HG03575 (cell line): ENCODE measurements around the gene CCRL2.
"Not testable (repeated sequence)": the region's sequence is repeated elsewhere in the genome, so short reads cannot be mapped to it uniquely, and the experiment has no call there.

ENCODE experiments used
- ATAC-seq: cut with Tn5 transposase; IDR thresholded peaks from one replicate; pipeline ENCODE4 v1.9.1; 2021; ENCODE audit not compliant: unreplicated experiment, insufficient number of reproducible peaks, low FRiP score; ENCODE audit errors: extremely low read depth

The CCRL2 gene

DNA sequence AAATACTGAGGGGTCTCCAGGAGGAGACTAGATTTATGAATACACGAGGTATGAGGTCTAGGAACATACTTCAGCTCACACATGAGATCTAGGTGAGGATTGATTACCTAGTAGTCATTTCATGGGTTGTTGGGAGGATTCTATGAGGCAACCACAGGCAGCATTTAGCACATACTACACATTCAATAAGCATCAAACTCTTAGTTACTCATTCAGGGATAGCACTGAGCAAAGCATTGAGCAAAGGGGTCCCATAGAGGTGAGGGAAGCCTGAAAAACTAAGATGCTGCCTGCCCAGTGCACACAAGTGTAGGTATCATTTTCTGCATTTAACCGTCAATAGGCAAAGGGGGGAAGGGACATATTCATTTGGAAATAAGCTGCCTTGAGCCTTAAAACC lies 31.8 kb upstream of the CCRL2 start:
- no peak for ATAC-seq

DNA sequence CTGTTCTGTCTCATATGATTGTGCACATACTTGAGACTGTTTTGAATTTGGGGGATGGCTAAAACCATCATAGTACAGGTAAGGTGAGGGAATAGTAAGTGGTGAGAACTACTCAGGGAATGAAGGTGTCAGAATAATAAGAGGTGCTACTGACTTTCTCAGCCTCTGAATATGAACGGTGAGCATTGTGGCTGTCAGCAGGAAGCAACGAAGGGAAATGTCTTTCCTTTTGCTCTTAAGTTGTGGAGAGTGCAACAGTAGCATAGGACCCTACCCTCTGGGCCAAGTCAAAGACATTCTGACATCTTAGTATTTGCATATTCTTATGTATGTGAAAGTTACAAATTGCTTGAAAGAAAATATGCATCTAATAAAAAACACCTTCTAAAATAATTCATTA lies 31.2 kb upstream of the CCRL2 start:
- ATAC-seq = no peak

DNA sequence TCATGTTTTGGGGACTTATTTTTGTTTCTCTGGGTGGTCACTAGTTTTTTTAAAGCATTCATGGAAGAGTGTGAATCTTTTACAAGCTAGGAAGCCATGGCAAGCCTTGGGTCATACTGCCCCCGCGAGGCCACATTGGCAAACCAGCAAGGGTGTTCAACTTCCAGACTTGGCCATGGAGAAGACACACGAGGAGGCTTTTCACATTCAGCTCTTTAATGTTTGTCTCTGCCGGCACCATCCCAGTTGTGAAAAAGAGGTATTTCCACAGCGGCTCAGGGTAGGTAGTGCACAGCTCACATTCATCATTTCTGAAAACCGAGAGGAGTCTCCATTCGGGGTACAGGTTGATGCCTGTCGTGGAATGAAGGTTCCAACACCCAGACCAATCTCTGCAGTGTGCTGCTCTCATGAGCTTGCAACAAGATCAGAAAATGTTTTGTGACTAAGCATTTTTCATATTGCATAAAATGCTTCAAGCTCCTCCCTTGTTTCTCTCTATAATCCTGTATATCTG lies 28.6 kb upstream of the CCRL2 start:
- ATAC-seq = no peak

- no peak for ATAC-seq
Measured at GRCh38 chr3:46380471-46381221, 26.4 kb upstream of the CCRL2 start.

DNA sequence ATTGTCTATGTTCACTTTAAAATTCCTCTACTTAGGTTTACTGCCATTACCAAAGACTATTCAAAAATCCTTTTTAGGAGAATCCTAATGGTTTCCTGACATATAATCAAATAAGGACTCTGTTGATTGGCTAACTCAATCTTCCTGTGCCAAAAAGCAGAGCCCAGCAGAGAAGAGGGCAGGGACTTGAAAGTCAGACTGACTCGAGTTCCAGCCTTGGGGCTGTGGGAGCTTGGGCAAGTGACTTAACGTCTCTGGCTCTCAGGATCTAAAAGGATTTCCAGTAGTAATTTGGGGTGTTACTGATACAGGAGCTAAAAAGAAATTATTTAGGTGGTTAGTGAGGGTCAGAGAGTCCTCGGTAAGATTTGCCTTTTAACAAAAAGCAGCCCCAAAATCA lies 25.4 kb upstream of the CCRL2 start:
- no peak for ATAC-seq

DNA sequence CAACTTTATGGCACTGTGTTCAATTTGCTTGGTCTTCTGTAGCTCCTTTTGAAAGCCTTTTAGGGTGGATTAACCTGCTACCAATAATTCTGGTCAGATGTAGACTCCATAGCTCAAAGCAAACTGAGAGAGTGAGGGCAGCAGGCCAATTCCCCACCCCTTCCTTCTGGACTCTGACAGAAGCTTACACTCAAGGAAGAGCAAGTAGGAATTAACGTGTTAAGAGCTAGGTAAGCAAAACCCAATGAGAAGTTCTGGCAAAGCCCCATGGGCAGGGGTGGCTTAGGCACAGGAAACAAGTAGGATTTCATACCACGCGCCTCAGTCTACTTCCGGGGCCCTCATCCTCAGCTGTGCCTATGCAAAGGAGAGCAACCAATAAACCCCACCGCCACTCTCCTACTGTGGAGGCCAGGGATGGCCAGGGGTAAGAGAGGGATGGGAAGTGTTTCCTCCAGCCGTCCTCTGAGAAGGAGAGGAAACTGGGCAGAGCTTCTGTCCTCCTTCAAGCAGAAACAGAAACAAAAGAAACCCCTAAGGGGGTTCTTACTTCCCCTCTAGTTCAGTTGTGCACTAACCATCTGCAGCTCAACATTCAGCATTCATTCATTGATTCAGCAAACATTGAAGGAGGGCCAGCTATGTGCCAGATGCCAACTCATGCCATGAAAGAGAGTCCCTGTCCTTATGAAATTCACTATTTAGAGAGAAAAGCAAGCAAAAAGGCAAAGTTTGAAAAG lies 23.7 kb upstream of the CCRL2 start:
- ATAC-seq = no peak

GRCh38 chr3:46383951-46384330 lies 23.1 kb upstream of the CCRL2 start:
- no peak for ATAC-seq

DNA sequence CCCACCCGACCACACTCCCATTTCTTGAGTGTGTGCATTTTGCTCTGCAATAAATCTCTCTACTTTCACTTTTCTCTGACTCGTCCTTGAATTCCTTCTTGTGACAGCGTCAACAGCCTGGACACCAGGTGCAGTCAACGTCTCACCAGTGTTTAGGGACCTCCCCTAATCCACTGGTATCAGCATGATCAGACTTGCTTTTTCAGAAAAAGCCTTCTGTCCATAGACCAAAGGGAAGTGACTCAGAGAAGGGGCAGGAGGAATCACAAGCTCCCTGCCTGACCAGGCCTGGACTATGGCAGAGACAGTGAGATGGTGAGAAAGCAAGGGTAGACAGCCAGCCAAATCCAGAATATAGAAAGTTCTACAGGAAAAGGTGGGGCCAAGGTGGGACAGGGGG lies 20.9 kb upstream of the CCRL2 start:
- ATAC-seq = no peak

- ATAC-seq = not testable (repeated sequence)
Measured at GRCh38 chr3:46388847-46389246, 18.2 kb upstream of the CCRL2 start.

DNA sequence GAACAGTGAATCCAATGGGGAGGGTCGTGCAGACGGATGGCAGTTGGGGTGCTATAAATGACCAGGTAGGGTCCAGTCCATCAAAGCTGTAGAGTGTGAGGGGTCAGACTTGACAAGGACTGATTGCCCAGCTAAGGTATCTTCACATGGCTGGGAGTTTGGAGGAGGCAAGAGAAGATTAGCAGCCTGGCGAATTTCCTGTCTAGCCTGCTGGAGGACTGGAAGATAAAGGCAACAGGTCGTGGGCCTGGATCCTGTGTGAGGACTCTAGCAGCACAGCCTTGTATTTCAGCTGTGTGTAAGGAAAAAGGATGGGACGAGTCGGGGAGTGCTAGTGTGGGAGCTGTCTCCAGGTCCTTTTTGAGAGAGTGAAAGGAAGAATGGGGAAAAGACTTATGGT lies 17.8 kb upstream of the CCRL2 start:
- no peak for ATAC-seq

DNA sequence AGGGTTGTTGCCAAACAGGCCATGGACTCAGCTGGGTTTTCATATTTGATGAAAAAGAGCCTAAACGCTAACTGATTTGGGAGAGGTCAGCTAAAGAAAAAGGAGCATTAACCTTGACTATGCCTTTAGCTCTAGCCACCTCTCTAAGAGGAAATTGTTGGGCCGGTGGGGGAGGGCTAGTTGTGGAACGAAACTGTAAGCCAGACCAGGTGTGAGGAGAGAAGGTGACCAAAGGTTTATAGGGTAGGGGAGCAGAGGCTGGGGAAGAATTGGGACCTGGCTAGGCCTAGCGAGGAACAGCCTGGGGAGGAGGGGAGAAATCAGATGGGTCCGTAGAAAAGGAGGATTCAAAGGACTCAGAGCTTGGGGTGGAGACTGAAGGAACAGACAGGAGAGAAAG lies 15.5 kb upstream of the CCRL2 start:
- not testable (repeated sequence) for ATAC-seq

- no peak for ATAC-seq
Measured at GRCh38 chr3:46393011-46393410, 14.0 kb upstream of the CCRL2 start.

- no peak for ATAC-seq
Measured at GRCh38 chr3:46393554-46394434, 13.3 kb upstream of the CCRL2 start.

DNA sequence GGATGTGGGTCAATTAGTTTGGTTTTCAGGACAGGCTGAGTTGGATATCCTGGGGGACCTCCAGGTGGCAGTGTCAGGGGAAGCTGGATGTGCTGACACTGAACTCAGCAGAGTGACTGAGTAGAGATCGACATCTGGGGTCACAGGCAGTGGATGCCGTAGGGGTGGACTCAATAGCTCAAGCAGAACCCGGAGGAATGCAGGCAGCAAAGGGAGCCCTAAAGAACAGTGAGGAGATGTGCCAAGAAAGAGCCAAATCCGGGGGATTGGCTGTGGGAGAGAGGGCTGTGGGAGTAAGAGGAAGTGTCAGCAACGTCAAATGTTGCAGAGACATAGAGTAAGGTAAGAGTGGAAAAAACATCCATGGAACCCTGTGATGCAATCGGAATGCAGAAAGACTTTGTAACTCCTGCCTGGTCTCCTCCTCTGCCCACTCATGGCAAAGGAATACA lies 11.8 kb upstream of the CCRL2 start:
- ATAC-seq = no peak

- no peak for ATAC-seq
Measured at GRCh38 chr3:46395766-46396530, 11.1 kb upstream of the CCRL2 start.

GRCh38 chr3:46397111-46397510 lies 9.9 kb upstream of the CCRL2 start:
- ATAC-seq = no peak

- ATAC-seq = no peak
Measured at GRCh38 chr3:46398186-46398955, 8.7 kb upstream of the CCRL2 start.

DNA sequence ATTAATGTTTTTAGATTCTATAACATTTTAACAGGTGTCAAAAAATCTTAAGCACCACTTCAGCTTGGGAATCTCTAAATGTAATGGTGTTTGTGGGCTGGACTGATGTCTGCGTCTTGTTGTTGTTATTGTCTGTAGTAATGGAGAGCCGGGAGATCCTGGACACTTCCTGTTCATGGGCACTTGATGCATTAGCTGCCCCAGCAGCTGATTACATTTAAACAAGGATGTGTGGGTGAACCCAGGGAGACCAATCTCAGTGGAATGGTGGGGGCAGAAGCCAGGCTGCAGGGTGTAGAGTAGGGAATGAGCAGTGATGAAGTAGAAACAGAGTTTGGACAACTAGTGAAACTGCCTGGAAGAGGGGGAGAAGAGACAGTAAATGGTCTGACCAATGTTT lies 8.0 kb upstream of the CCRL2 start:
- ATAC-seq = no peak
